CD14-positive monocyte (primary cell): ENCODE data around the gene RNF130. TPM values are rescaled to one million over a fixed set of nuclear protein-coding genes. Genes with fewer than 3 reads are reported as not detected.

Experiments used
- DNase-seq, 3 donors: peaks; one replicate each; pipeline ENCODE4 v3.0.0-alpha.2; 2011 to 2022
- H2AFZ ChIP-seq: 2 replicates; pipeline ENCODE4 v1.6.0; 2012; ENCODE audit warnings: mild to moderate bottlenecking, low read depth, low read length, inconsistent platforms; ENCODE audit not compliant: insufficient read depth, poor library complexity, severe bottlenecking
- H3K27ac ChIP-seq, 2 donors: 1 replicate in 1 of 2; 2 replicates in 1 of 2; pipeline ENCODE4 v1.5.1; 2012 to 2013; ENCODE audit warnings: low read length in 2 of 2, control low read depth in 1 of 2, inconsistent platforms in 1 of 2, low read depth in 1 of 2, mild to moderate bottlenecking in 1 of 2
- H3K27me3 ChIP-seq, 2 donors: one replicate each; pipeline versions ENCODE4 v1.6.0 to v1.6.1; 2011 to 2013; ENCODE audit warnings: low read length in 2 of 2; ENCODE audit not compliant: control insufficient read depth in 2 of 2, insufficient read depth in 2 of 2
- H3K36me3 ChIP-seq, 2 donors: replicated peaks in 1 of 2; 1 replicate in 1 of 2; 2 replicates in 1 of 2; pipeline versions ENCODE4 v1.5.1 to v1.6.1; 2012 to 2013; ENCODE audit warnings: low read length in 2 of 2, control low read depth in 1 of 2, inconsistent platforms in 1 of 2, mild to moderate bottlenecking in 1 of 2; ENCODE audit not compliant: insufficient read depth in 2 of 2, control insufficient read depth in 1 of 2
- H3K4me1 ChIP-seq, 2 donors: 1 replicate in 1 of 2; 2 replicates in 1 of 2; pipeline versions ENCODE4 v1.5.1 to v1.6.1; 2012 to 2013; ENCODE audit warnings: low read length in 2 of 2, control low read depth in 1 of 2, inconsistent platforms in 1 of 2, mild to moderate bottlenecking in 1 of 2, moderate library complexity in 1 of 2; ENCODE audit not compliant: insufficient read depth in 2 of 2, control insufficient read depth in 1 of 2
- H3K4me2 ChIP-seq: replicated peaks from 2 replicates; pipeline ENCODE3; 2012; ENCODE audit warnings: low read length, moderate library complexity, mild to moderate bottlenecking; ENCODE audit not compliant: poor library complexity, severe bottlenecking; ENCODE audit errors: extremely low read depth
- H3K4me3 ChIP-seq, 3 experiments: fragments of 200-600 bp in 1 of 3; sonication (generic) in 1 of 3; replicated peaks in 1 of 3; 1 replicate in 2 of 3; 2 replicates in 1 of 3; pipeline ENCODE4 v1.5.1; 2011 to 2013; ENCODE audit warnings: low read length in 3 of 3, mild to moderate bottlenecking in 3 of 3, control low read depth in 2 of 3, low read depth in 2 of 3, inconsistent platforms in 1 of 3, moderate library complexity in 1 of 3
- H3K79me2 ChIP-seq: 2 replicates; pipeline ENCODE4 v1.6.0; 2012; ENCODE audit warnings: mild to moderate bottlenecking, control low read depth, inconsistent platforms, low read length, moderate library complexity; ENCODE audit not compliant: insufficient read depth
- H3K9ac ChIP-seq: 2 replicates; pipeline ENCODE4 v1.6.0; 2017; ENCODE audit warnings: low read length, mild to moderate bottlenecking; ENCODE audit not compliant: insufficient read depth, poor library complexity, severe bottlenecking
- H3K9me3 ChIP-seq, 2 donors: replicated peaks in 1 of 2; 1 replicate in 1 of 2; 2 replicates in 1 of 2; pipeline versions ENCODE4 v1.5.1 to v1.6.1; 2012 to 2013; ENCODE audit warnings: low read length in 2 of 2, control low read depth in 1 of 2; ENCODE audit not compliant: control insufficient read depth in 1 of 2, insufficient read depth in 1 of 2
- H4K20me1 ChIP-seq: 2 replicates; pipeline ENCODE4 v1.6.0; 2012; ENCODE audit warnings: mild to moderate bottlenecking, low read length, control low read depth, moderate library complexity; ENCODE audit not compliant: insufficient read depth
- H3K27ac Mint-ChIP-seq, 7 donors: one replicate each; pipeline ENCODE4 v1.8.0; 2020; ENCODE audit warnings: mild to moderate bottlenecking in 7 of 7, mixed read lengths in 7 of 7, moderate library complexity in 6 of 7, inconsistent platforms in 2 of 7
- H3K27me3 Mint-ChIP-seq, 3 donors: one replicate each; pipeline ENCODE4 v1.8.0; 2021 to 2022; ENCODE audit warnings: low read depth in 3 of 3, mild to moderate bottlenecking in 3 of 3, mixed read lengths in 3 of 3, moderate library complexity in 3 of 3, inconsistent platforms in 1 of 3
- H3K36me3 Mint-ChIP-seq, 2 donors: one replicate each; pipeline ENCODE4 v1.8.0; 2020; ENCODE audit warnings: mixed read lengths in 2 of 2, inconsistent platforms in 1 of 2, mild to moderate bottlenecking in 1 of 2
- H3K4me1 Mint-ChIP-seq: one replicate; pipeline ENCODE4 v1.8.0; 2020; ENCODE audit warnings: mild to moderate bottlenecking, mixed read lengths
- H3K4me3 Mint-ChIP-seq, 2 donors: one replicate each; pipeline ENCODE4 v1.8.0; 2020; ENCODE audit warnings: mild to moderate bottlenecking in 2 of 2, mixed read lengths in 2 of 2, moderate library complexity in 1 of 2
- H3K9me3 Mint-ChIP-seq, 7 donors: one replicate each; pipeline ENCODE4 v1.8.0; 2020 to 2022; ENCODE audit warnings: mixed read lengths in 7 of 7, mild to moderate bottlenecking in 6 of 7, moderate library complexity in 6 of 7, inconsistent platforms in 2 of 7
- WGBS: methylation state at CpG from one replicate; pipeline ENCODE4 v1.1.5; 2013; ENCODE audit warnings: missing lambda C conversion rate; ENCODE audit not compliant: insufficient coverage; 5-methylcytosine and 5-hydroxymethylcytosine counted together
- intact Hi-C, 2 donors: fragments of 100-400 bp; cut with micrococcal nuclease; formaldehyde crosslinking; loops; one replicate each; pipeline versions ENCODE4 v1.15.0 to v1.15.1; 2023
- polyA plus RNA-seq, 3 donors: library from polyadenylated mRNA; depleted of rRNA in 1 of 3; unstranded in 2 of 3; stranded (reverse) in 1 of 3; fragments of 300-500 nt in 2 of 3; fragments of >200 nt in 1 of 3; fragmentation: Illumina TruSeq in 2 of 3; gene quantifications; 1 replicate in 2 of 3; 2 replicates in 1 of 3; pipeline ENCODE4 v1.2.3, GENCODE V29; 2012 to 2021
- TF ChIP-seq, protein P1 (sequence below): fragments of 200-600 bp; IDR thresholded peaks from one replicate; pipeline ENCODE4 v1.8.0; 2022; ENCODE audit warnings: antibody characterized with exemption, mild to moderate bottlenecking

Gene RNF130
- polyA plus RNA-seq, 3 donors, result 294 to 439 (median 376) TPM

DNA sequence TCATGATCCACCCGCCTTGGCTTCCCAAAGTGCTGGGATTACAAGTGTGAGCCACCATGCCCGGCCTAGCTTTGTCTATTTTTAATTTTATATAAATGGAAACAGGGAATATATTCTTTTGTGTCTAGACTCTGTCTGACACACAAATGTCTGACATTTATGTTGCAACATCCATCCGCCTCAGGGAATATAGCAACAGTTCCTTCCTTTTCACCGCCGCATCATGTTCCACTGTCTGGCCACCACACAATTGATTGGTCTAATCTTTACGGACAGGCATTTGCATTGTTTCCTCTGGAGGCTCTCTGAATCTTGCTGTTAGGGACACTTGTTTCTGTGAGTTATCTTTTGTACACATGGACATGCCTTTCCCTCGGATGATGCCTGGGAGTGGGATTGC is 143.7 kb downstream of the RNF130 start:
- peaks cover 0 to 26% (median 11%) of the 10 kb centered on the region in 7 donors for H3K9me3 Mint-ChIP-seq
- no peaks in the 10 kb centered on the region for H3K36me3 Mint-ChIP-seq
- Histone ChIP-seq H3K27ac (no peak overlapping the region), H3K4me1 (peaks cover 6 to 13% of the 10 kb centered on the region in 2 donors), H3K9ac (no peak overlapping the region), H3K9me3 (peaks cover 0 to 3% of the 10 kb centered on the region in 2 donors), H3K4me3 (no peak overlapping the region), H3K36me3 (no peaks in the 10 kb centered on the region), H3K4me2 (no peak overlapping the region), H4K20me1 (no peaks in the 10 kb centered on the region), H3K27me3 (no peaks in the 10 kb centered on the region), H3K79me2 (no peaks in the 10 kb centered on the region), H2AFZ (no peak overlapping the region)
- TF ChIP-seq, protein P1, sequence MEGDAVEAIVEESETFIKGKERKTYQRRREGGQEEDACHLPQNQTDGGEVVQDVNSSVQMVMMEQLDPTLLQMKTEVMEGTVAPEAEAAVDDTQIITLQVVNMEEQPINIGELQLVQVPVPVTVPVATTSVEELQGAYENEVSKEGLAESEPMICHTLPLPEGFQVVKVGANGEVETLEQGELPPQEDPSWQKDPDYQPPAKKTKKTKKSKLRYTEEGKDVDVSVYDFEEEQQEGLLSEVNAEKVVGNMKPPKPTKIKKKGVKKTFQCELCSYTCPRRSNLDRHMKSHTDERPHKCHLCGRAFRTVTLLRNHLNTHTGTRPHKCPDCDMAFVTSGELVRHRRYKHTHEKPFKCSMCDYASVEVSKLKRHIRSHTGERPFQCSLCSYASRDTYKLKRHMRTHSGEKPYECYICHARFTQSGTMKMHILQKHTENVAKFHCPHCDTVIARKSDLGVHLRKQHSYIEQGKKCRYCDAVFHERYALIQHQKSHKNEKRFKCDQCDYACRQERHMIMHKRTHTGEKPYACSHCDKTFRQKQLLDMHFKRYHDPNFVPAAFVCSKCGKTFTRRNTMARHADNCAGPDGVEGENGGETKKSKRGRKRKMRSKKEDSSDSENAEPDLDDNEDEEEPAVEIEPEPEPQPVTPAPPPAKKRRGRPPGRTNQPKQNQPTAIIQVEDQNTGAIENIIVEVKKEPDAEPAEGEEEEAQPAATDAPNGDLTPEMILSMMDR, result no peak
- intact Hi-C loops, result no loop called here
- peaks cover 14% of the 10 kb centered on the region for H3K4me1 Mint-ChIP-seq
- H3K4me3 Mint-ChIP-seq, result peak overlapping the region in 1 of 2 donors; percentile 47
- DNase-seq, result peak in 2 of 3 donors; percentile 37 to 55
- H3K27ac Mint-ChIP-seq, result peak overlapping the region in 2 of 7 donors; percentile 13 to 72
- H3K27me3 Mint-ChIP-seq, result peaks cover 0 to 4% (median 2%) of the 10 kb centered on the region in 3 donors
- WGBS, result 17% methylated on average over 2 of the region's 7 CpGs

DNA sequence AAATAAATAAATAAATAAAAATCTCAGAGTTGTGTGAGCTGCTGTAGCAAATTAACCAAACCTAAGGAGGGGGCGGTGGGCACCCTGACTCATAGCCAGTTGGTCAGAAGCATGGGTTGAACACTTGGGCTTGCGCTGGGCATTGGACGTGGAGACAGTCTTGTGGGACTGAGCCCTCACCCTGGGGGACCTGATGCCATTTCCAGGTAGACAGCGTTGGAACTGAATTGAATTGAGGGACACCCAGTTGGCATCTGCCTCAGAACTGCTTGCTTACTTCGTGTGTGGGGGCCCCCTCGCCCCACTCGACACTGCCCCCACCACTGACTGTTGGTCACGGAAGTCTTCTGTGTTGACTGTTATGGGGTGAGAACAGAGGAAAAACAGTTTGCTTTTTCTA is 144.9 kb downstream of the RNF130 start:
- intact Hi-C loops, result no loop called here
- Histone ChIP-seq H3K4me3 (no peak overlapping the region), H3K4me1 (peaks cover 6 to 13% of the 10 kb centered on the region in 2 donors), H3K36me3 (no peaks in the 10 kb centered on the region), H2AFZ (no peak overlapping the region), H3K4me2 (no peak overlapping the region), H3K9ac (no peak overlapping the region), H3K9me3 (peaks cover 0 to 3% of the 10 kb centered on the region in 2 donors), H3K79me2 (no peaks in the 10 kb centered on the region), H4K20me1 (no peaks in the 10 kb centered on the region), H3K27ac (no peak overlapping the region), H3K27me3 (no peaks in the 10 kb centered on the region)
- H3K36me3 Mint-ChIP-seq, result no peaks in the 10 kb centered on the region
- no peak overlapping the region for H3K4me3 Mint-ChIP-seq
- peaks cover 0 to 3% (median 2%) of the 10 kb centered on the region in 3 donors for H3K27me3 Mint-ChIP-seq
- 95% methylated on average over 5 of the region's 8 CpGs for WGBS
- no peak overlapping the region for H3K27ac Mint-ChIP-seq
- peaks cover 14% of the 10 kb centered on the region for H3K4me1 Mint-ChIP-seq
- H3K9me3 Mint-ChIP-seq, result peaks cover 0 to 26% (median 11%) of the 10 kb centered on the region in 7 donors
- TF ChIP-seq, protein P1, result no peak
- no peak for DNase-seq
